ENCODE data around the gene GMEB1.
"Not testable (repeated sequence)": the region's sequence is repeated elsewhere in the genome, so short reads cannot be mapped to it uniquely, and the experiment has no call there.

GMEB1 gene

GRCh38 chr1:28668191-28668955 is at the start of gene GMEB1:
Gene GMEB1 (plus strand): TSS chr1:28668784. CDS start chr1:28683613, 14,829 bp downstream.
- no peak for FAIRE-seq

- FAIRE-seq: no peak
Measured at GRCh38 chr1:28631713-28632112, 36.9 kb upstream of the GMEB1 start.

GRCh38 chr1:28632560-28632959 is 36.0 kb upstream of the GMEB1 start:
- no peak for FAIRE-seq

GRCh38 chr1:28640766-28641165 is 27.8 kb upstream of the GMEB1 start:
- FAIRE-seq: no peak

- FAIRE-seq: no peak
Measured at GRCh38 chr1:28642056-28642846, 26.3 kb upstream of the GMEB1 start.

- FAIRE-seq: no peak
Measured at GRCh38 chr1:28642847-28643635, 25.5 kb upstream of the GMEB1 start, which contains the start of gene TAF12. Gene TAF12 (minus strand): TSS chr1:28643067. CDS start chr1:28622081, 20,986 bp downstream.

- no peak for FAIRE-seq
Measured at GRCh38 chr1:28644494-28644893, 24.1 kb upstream of the GMEB1 start.

- not testable (repeated sequence) for FAIRE-seq
Measured at GRCh38 chr1:28645406-28645805, 23.2 kb upstream of the GMEB1 start.

GRCh38 chr1:28646040-28646439 is 22.5 kb upstream of the GMEB1 start:
- no peak for FAIRE-seq

- peak; percentile 91 for FAIRE-seq
Measured at GRCh38 chr1:28648008-28648473, 20.5 kb upstream of the GMEB1 start.

GRCh38 chr1:28648474-28649198 is 19.9 kb upstream of the GMEB1 start, which contains the start of gene RNU11:
Gene RNU11 (plus strand): TSS chr1:28648600.
- peak; percentile 78 for FAIRE-seq

GRCh38 chr1:28653063-28653462 is 15.5 kb upstream of the GMEB1 start:
- not testable (repeated sequence) for FAIRE-seq

GRCh38 chr1:28653870-28654269 is 14.7 kb upstream of the GMEB1 start:
- FAIRE-seq: not testable (repeated sequence)

GRCh38 chr1:28655448-28656311 is 12.9 kb upstream of the GMEB1 start:
- FAIRE-seq: not testable (repeated sequence)

GRCh38 chr1:28656335-28656734 is 12.2 kb upstream of the GMEB1 start:
- FAIRE-seq: no peak

GRCh38 chr1:28663871-28664470 is 4.6 kb upstream of the GMEB1 start:
- no peak for FAIRE-seq

GRCh38 chr1:28666806-28667205 is 1.8 kb upstream of the GMEB1 start:
- FAIRE-seq: no peak

GRCh38 chr1:28668956-28669723 is 556 bp downstream of the GMEB1 start:
- FAIRE-seq: no peak

GRCh38 chr1:28671254-28671780 is 2.7 kb downstream of the GMEB1 start:
- FAIRE-seq: no peak

- not testable (repeated sequence) for FAIRE-seq
Measured at GRCh38 chr1:28672971-28673370, 4.4 kb downstream of the GMEB1 start.
